Nephron progenitor cell (in vitro differentiated cells): ENCODE measurements around the gene STAT3.
"Not testable (repeated sequence)": the region's sequence is repeated elsewhere in the genome, so short reads cannot be mapped to it uniquely, and the experiment has no call there.

Experiments
- DNase-seq: peaks from one replicate; pipeline ENCODE4 v3.0.0; 2021
- H3K27ac Mint-ChIP-seq: 2 replicates; pipeline ENCODE4 v1.8.0; 2021; ENCODE audit warnings: mild to moderate bottlenecking, moderate library complexity, mixed read lengths
- H3K27me3 Mint-ChIP-seq: 2 replicates; pipeline ENCODE4 v1.8.0; 2021; ENCODE audit warnings: mild to moderate bottlenecking, low read depth, mixed read lengths; ENCODE audit not compliant: poor library complexity
- H3K36me3 Mint-ChIP-seq: 2 replicates; pipeline ENCODE4 v1.8.0; 2021; ENCODE audit warnings: low read depth, mixed read lengths
- H3K4me1 Mint-ChIP-seq: 2 replicates; pipeline ENCODE4 v1.8.0; 2021; ENCODE audit warnings: mixed read lengths
- H3K4me3 Mint-ChIP-seq: 2 replicates; pipeline ENCODE4 v1.8.0; 2021; ENCODE audit warnings: mild to moderate bottlenecking, moderate library complexity, mixed read lengths
- H3K9me3 Mint-ChIP-seq: 2 replicates; pipeline ENCODE4 v1.8.0; 2021; ENCODE audit warnings: mild to moderate bottlenecking, moderate library complexity, mixed read lengths
- CTCF ChIP-seq: fragments of 200-600 bp; sonication (generic); IDR thresholded peaks from 2 replicates; pipeline ENCODE4 v1.5.0; 2021; ENCODE audit warnings: antibody characterized with exemption

Gene STAT3

GRCh38 chr17:42365136-42365535 lies 23.1 kb downstream of the STAT3 start:
- H3K4me3 Mint-ChIP-seq, result no peak overlapping the region
- H3K9me3 Mint-ChIP-seq, result peaks cover 5% of the 10 kb centered on the region
- no peak overlapping the region for H3K27ac Mint-ChIP-seq
- DNase-seq, result no peak
- no peak for TF ChIP-seq CTCF
- H3K36me3 Mint-ChIP-seq, result no peaks in the 10 kb centered on the region
- H3K4me1 Mint-ChIP-seq, result peaks cover 16% of the 10 kb centered on the region
- H3K27me3 Mint-ChIP-seq, result peaks cover 4% of the 10 kb centered on the region

GRCh38 chr17:42363767-42364585 lies 24.3 kb downstream of the STAT3 start:
- Mint-ChIP-seq H3K27me3 (peaks cover 4% of the 10 kb centered on the region), H3K9me3 (peaks cover 9% of the 10 kb centered on the region), H3K4me1 (peaks cover 16% of the 10 kb centered on the region), H3K36me3 (peaks cover 5% of the 10 kb centered on the region), H3K4me3 (no peak overlapping the region), H3K27ac (no peak overlapping the region)
- no peak for TF ChIP-seq CTCF
- no peak for DNase-seq

- peaks cover 4% of the 10 kb centered on the region for H3K27me3 Mint-ChIP-seq
These were observed 25.0 kb downstream of the STAT3 start for GRCh38 chr17:42363231-42363630.

GRCh38 chr17:42362245-42362961 lies 25.8 kb downstream of the STAT3 start:
- peaks cover 9% of the 10 kb centered on the region for H3K9me3 Mint-ChIP-seq

More at GRCh38 chr17:42363231-42363630, 25.0 kb downstream of the STAT3 start:
- no peak for TF ChIP-seq CTCF
- DNase-seq, result no peak
- H3K9me3 Mint-ChIP-seq, result peaks cover 9% of the 10 kb centered on the region
- H3K27ac Mint-ChIP-seq, result no peak overlapping the region
- peaks cover 16% of the 10 kb centered on the region for H3K4me1 Mint-ChIP-seq
- no peak overlapping the region for H3K4me3 Mint-ChIP-seq
- peaks cover 5% of the 10 kb centered on the region for H3K36me3 Mint-ChIP-seq

GRCh38 chr17:42361781-42362186 lies 26.5 kb downstream of the STAT3 start:
- Mint-ChIP-seq H3K4me3 (no peak overlapping the region), H3K27me3 (peaks cover 4% of the 10 kb centered on the region), H3K4me1 (peaks cover 10% of the 10 kb centered on the region), H3K36me3 (peaks cover 5% of the 10 kb centered on the region), H3K27ac (no peak overlapping the region), H3K9me3 (peaks cover 9% of the 10 kb centered on the region)
- TF ChIP-seq CTCF, result no peak
- no peak for DNase-seq

More at GRCh38 chr17:42362245-42362961, 25.8 kb downstream of the STAT3 start:
- TF ChIP-seq CTCF, result no peak
- peaks cover 13% of the 10 kb centered on the region for H3K4me1 Mint-ChIP-seq
- H3K27me3 Mint-ChIP-seq, result peaks cover 4% of the 10 kb centered on the region
- no peak for DNase-seq
- peaks cover 5% of the 10 kb centered on the region for H3K36me3 Mint-ChIP-seq
- no peak overlapping the region for H3K27ac Mint-ChIP-seq
- no peak overlapping the region for H3K4me3 Mint-ChIP-seq

GRCh38 chr17:42360388-42360787 lies 27.9 kb downstream of the STAT3 start:
- not testable (repeated sequence) for H3K27me3 Mint-ChIP-seq, H3K27ac Mint-ChIP-seq, H3K36me3 Mint-ChIP-seq, DNase-seq, H3K4me3 Mint-ChIP-seq, H3K9me3 Mint-ChIP-seq
- H3K4me1 Mint-ChIP-seq, result peaks cover 10% of the 10 kb centered on the region
